ENCODE results near the gene AFG1L. TPM values are rescaled to one million over a fixed set of nuclear protein-coding genes. Genes with fewer than 3 reads are reported as not detected.
"Not testable (repeated sequence)": the region's sequence is repeated elsewhere in the genome, so short reads cannot be mapped to it uniquely, and the experiment has no call there.

Gene AFG1L
- polyA plus RNA-seq, 3 donors, result 1.0 to 2.8 (median 1.8) TPM

DNA sequence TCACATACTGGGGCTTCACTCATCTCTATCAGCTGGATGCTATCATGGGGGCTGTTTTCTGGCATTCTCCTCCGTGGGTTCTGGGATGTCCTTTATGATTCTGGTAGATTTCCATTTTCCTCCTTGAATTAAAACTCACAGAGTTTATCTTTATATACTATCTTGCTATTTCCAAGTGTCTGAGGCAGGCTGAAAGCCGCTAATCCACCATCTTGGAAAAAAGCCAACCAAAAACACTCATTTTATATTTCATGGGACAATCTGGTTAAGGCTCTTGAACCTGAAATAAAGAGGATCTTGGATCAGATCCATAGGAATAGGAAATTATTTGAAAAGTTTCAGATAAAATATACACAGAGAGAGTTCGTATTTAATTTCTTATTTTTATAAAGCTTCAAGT lies 86.0 kb downstream of the AFG1L start:
- 87% methylated on average over 3 of the region's 3 CpGs for WGBS, 3 donors

DNA sequence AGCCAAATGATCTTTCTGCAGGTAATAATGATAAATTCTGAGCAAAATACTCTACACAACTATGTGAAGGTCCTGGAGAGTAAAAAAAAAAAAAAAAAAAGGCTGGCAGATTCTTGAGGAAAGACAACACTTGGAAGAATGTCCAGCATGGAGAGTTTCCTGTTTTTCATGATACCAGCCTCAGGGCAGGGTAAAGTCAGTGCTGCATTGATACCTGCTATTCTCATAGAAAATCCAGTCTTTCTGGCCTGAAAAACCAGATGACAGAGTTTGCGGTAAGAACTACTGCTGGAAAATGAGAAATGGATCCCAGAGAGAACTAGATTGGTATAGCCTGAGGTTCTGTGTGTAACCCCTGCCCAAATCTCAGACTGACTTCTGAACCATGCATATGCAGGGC lies 89.1 kb downstream of the AFG1L start:
- no peak overlapping the region for H3K27ac ChIP-seq (ENCODE audit: low read depth, low read length)
- WGBS, 3 donors, result 93 to 100% (median 98%) methylated on average over 1 of the region's 1 CpG

More for the DNA sequence above, 86.0 kb downstream of the AFG1L start:
- no peak overlapping the region for H3K27ac ChIP-seq (ENCODE audit: low read depth, low read length)

GRCh38 chr6:108389190-108389589 lies 94.3 kb downstream of the AFG1L start:
- WGBS, 3 donors, result 89 to 92% (median 90%) methylated on average over 4 of the region's 4 CpGs
- not testable (repeated sequence) for H3K27ac ChIP-seq (ENCODE audit: low read depth, low read length)

- H3K27ac ChIP-seq (ENCODE audit: low read depth, low read length), result no peak overlapping the region
- 94 to 99% (median 98%) methylated on average over 2 of the region's 2 CpGs for WGBS, 3 donors
Measured at GRCh38 chr6:108395297-108395696, 100.4 kb downstream of the AFG1L start.

GRCh38 chr6:108403236-108403635 lies 108.4 kb downstream of the AFG1L start:
- no peak overlapping the region for H3K27ac ChIP-seq (ENCODE audit: low read depth, low read length)
- WGBS, 3 donors, result 32 to 49% (median 42%) methylated on average over 3 of the region's 3 CpGs

DNA sequence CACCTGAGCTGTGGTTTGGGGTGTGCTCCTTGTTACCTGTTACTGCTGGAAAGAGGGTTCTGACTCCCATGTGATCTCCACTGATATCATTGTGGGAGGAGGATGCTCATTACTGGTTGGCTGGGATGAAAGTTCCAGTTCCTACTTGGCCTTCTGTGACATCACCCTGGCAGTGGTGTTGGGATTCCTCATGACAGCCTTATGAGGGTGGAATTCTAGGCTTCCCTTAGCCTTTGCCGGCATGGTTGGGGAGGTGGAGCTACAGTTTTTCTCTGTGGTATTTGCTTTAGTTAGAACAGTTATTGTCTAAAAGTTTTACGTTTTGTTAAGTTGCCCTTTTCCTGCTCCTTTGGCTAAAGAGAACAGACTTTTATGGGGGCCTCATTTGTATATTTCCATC lies 112.1 kb downstream of the AFG1L start:
- no peak overlapping the region for H3K27ac ChIP-seq (ENCODE audit: low read depth, low read length)
- WGBS, 3 donors, result 81 to 90% (median 84%) methylated on average over 2 of the region's 2 CpGs

- WGBS, 3 donors, result 30 to 83% (median 76%) methylated on average over 3 of the region's 3 CpGs
- H3K27ac ChIP-seq (ENCODE audit: low read depth, low read length), result no peak overlapping the region
Measured at GRCh38 chr6:108407904-108408827, 113.3 kb downstream of the AFG1L start.

GRCh38 chr6:108408861-108409260 lies 114.0 kb downstream of the AFG1L start:
- 59 to 67% (median 64%) methylated on average over 3 of the region's 3 CpGs for WGBS, 3 donors
- no peak overlapping the region for H3K27ac ChIP-seq (ENCODE audit: low read depth, low read length)

- not testable (repeated sequence) for H3K27ac ChIP-seq (ENCODE audit: low read depth, low read length)
- 84 to 90% (median 89%) methylated on average over 4 to 5 of the region's 5 CpGs for WGBS, 3 donors
Measured at GRCh38 chr6:108416047-108416833, 121.4 kb downstream of the AFG1L start.

DNA sequence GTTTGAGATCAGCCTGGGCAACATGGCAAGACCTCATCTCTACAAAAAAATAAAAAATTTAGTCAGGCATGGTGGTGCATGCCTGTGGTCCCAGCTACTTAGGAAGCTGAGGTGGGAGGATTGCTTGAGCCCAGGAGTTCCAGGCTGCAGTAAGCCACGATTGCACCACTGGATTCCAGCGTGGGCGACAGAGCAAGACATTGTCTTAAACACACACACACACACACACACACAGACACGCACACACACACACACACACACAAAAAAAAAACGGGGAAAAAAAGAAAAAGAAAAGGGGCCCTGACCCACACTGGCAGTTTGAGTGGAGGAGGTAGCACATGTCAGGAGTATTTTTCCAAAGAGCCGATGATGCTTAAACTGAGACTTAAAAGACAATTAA lies 122.2 kb downstream of the AFG1L start:
- 81 to 86% (median 83%) methylated on average over 6 of the region's 6 CpGs for WGBS, 3 donors
- no peak overlapping the region for H3K27ac ChIP-seq (ENCODE audit: low read depth, low read length)

GRCh38 chr6:108419474-108419873 lies 124.6 kb downstream of the AFG1L start:
- H3K27ac ChIP-seq (ENCODE audit: low read depth, low read length), result no peak overlapping the region
- 93 to 98% (median 95%) methylated on average over 1 of the region's 1 CpG for WGBS, 3 donors

- WGBS, 3 donors, result 61 to 80% (median 78%) methylated on average over 2 of the region's 2 CpGs
- no peak overlapping the region for H3K27ac ChIP-seq (ENCODE audit: low read depth, low read length)
Measured at GRCh38 chr6:108419934-108420609, 125.2 kb downstream of the AFG1L start.

- WGBS, 3 donors, result 94 to 98% (median 97%) methylated on average over 6 of the region's 6 CpGs
- H3K27ac ChIP-seq (ENCODE audit: low read depth, low read length), result no peak overlapping the region
Measured at GRCh38 chr6:108421366-108421765, 126.5 kb downstream of the AFG1L start.

DNA sequence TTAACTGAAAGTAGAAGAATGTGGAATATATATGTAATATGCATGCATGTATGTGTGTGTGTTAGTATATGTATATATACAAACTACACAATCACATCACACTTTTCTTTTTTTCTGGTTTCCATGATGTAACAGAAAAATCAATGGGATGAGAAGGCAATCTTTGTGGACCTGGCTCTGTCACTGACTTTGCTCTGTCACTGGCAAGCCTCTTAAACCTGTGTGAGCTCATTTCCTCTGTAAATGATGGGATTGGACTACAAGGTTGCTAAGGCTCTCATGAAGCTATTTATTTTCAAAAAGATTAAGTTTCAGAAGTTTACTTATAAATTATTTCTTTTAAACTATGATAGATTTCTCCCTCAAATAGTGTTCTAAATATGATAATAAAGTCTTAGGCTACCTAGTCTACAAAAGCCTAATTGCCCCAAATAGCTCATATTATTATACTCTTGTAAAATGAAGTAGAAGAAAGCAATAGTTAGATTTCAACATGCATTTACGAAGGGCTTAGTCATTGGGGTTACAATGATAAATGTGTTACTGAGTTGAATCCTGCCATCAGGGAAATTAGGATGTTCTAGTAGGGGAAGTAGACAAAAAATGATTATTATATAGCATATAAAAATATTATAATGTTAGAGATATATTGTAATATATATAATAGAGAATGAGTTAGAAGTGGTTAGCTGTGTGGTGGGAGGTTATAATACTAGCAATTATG lies 129.3 kb downstream of the AFG1L start:
- H3K27ac ChIP-seq (ENCODE audit: low read depth, low read length), result no peak overlapping the region
- WGBS, 3 donors, result 56 to 98% (median 76%) methylated on average over 1 of the region's 1 CpG

DNA sequence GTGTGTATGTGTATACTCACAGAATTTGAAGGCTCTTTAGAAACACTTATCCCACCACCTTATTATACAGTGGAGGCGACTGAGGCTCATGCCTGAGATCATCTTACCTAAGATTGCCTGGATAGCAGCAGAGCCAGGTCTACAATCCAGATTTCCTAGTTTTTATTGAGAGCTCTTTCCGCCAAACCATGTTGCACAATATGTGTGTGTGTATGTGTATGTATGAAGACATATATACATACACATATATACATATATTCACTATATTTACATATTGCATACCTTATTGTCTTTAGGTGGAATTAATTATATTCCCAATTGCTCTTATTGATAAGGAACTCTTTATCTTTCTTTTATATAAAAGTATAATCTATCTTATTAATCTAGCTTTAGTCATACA lies 130.6 kb downstream of the AFG1L start:
- no peak overlapping the region for H3K27ac ChIP-seq (ENCODE audit: low read depth, low read length)
- 87 to 100% (median 90%) methylated on average over 2 of the region's 2 CpGs for WGBS, 3 donors

DNA sequence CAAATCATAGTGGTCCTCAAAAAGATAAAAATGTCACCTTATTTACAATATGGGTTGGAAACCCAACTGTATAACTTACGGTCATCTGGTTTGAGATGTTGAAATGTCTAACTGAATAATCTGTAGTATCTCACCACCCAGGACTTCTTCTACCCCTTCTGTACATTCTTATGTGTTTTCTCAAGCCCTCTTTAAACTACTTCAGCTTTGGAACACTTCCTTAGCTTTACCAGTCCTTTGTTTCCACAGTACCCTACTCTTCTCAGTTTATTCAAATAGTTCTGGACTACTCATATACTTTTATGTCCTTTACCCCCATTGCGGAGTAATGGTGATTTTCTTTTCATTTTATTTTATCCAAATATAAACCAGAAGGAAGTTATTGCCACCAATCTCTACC lies 137.3 kb downstream of the AFG1L start:
- no peak overlapping the region for H3K27ac ChIP-seq (ENCODE audit: low read depth, low read length)
- WGBS, 3 donors, result 86 to 99% (median 93%) methylated on average over 2 of the region's 2 CpGs

- H3K27ac ChIP-seq (ENCODE audit: low read depth, low read length), result no peak overlapping the region
- 45 to 76% (median 49%) methylated on average over 3 of the region's 3 CpGs for WGBS, 3 donors
Measured at GRCh38 chr6:108432792-108433191, 137.9 kb downstream of the AFG1L start.

DNA sequence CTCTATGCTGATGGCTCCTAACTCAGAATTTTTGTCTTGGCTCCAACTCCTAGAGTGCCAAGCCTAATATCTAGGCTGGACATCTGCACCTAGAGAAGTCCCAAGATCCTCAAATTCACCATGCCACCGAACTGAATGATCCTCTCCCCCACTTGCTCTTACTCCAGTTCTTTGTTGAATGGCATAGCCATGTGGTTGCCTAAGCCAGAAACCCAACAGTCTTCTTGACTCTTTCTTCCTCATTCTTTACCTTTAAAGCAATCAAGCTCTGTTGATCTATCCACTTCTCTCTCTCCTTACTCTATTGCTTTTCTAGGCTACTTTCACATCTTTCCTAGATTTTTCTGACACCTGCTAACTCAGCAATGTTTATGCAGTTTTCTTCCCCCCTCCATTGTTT lies 139.4 kb downstream of the AFG1L start:
- WGBS, 3 donors, result 62 to 100% (median 63%) methylated on average over 1 of the region's 1 CpG
- H3K27ac ChIP-seq (ENCODE audit: low read depth, low read length), result no peak overlapping the region

All from adipose tissue (tissue), 3 donors.